GM12892 (cell line): ENCODE results near the gene KCNIP1.

Experiments used
- POLR2A ChIP-seq: IDR thresholded peaks from 2 replicates; pipeline ENCODE4 v1.6.1; 2011; ENCODE audit warnings: low read depth, low read length, control low read depth
- POLR2AphosphoS5 ChIP-seq: IDR thresholded peaks from 2 replicates; pipeline ENCODE4 v1.6.1; 2011; ENCODE audit warnings: low read depth, low read length, control low read depth
- TAF1 ChIP-seq: IDR thresholded peaks from 2 replicates; pipeline ENCODE4 v1.6.1; 2011; ENCODE audit warnings: low read depth, mild to moderate bottlenecking, control low read depth, low read length, borderline replicate concordance

DNA sequence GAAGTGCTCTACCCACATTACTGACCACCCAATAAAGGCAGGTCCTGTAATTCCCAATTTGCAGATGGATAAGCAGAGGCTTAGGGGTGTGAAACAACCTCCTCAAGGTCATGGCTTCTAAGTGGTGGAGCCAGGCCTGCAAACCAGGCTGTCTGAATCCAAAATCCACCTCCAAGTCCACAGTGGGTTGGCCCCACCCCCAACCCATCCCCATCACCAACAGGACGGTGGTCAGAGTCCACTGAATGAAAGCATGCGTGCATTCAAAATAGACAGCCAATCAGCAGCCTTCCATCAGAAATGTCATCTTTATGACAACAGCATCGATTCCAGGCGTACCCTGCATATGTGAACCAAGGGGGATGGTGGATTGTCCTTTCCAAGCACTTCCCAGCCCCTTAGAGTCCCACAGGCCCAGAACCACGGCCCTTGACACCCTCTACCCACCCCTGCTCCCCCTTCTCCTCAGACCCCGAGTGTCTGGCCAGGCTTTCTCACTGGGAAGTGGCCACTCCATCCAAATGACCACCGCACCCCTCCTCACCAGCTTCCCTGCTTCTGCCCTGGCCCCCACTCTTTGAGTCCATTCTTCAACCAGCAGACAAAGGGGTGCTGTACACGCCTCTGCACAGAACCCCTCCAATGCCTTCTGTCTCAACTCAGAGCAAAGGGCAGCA, 133.1 kb downstream of the KCNIP1 start:
- TF ChIP-seq POLR2A (no peak), POLR2AphosphoS5 (no peak), TAF1 (no peak)
